ENCODE measurements around the gene TUBGCP6.

GRCh38 chr22:50257041-50257440 is 12.2 kb upstream of the TUBGCP6 start:
- TF ChIP-seq TAF1 (IDR thresholded peaks at IDR 0.05; ENCODE audit: borderline replicate concordance, insufficient read depth, low read length) (no peak), REST (IDR thresholded peaks at IDR 0.05; ENCODE audit: insufficient read depth in 1 of 2, low read depth in 2 of 2, low read length in 2 of 2) (no peak), POLR2AphosphoS5 (IDR thresholded peaks at IDR 0.05; ENCODE audit: low read depth, low read length) (no peak)
